ENCODE results near the gene AKAP8L. TPM values are rescaled to one million over a fixed set of nuclear protein-coding genes. Genes with fewer than 3 reads are reported as not detected.

AKAP8L gene
- total and polyA plus RNA-seq, 4 donors = 50.2 to 151 (median 118) TPM

GRCh38 chr19:15456871-15457700, 38.3 kb upstream of the AKAP8L start:
- Histone ChIP-seq H3K4me3 (ENCODE audit: low read depth, low read length) (no peak overlapping the region), H3K27me3 (ENCODE audit: control insufficient read depth, insufficient read depth, low read length) (peaks cover 64% of the 10 kb centered on the region), H3K4me1 (ENCODE audit: control insufficient read depth, insufficient read depth, low read length) (peaks cover 31% of the 10 kb centered on the region), H3K27ac (ENCODE audit: low read depth, low read length) (no peak overlapping the region), H3K36me3 (ENCODE audit: control insufficient read depth, insufficient read depth, low read length) (no peaks in the 10 kb centered on the region), H3K9me3 (ENCODE audit: control insufficient read depth, insufficient read depth, low read length) (no peaks in the 10 kb centered on the region)
- peak in 1 of 6 donors; percentile 27 for DNase-seq (ENCODE audit: low read depth in 4 of 6, low spot score in 6 of 6)
- 2% methylated on average over 86 of the region's 86 CpGs for WGBS (ENCODE audit: insufficient coverage)

DNA sequence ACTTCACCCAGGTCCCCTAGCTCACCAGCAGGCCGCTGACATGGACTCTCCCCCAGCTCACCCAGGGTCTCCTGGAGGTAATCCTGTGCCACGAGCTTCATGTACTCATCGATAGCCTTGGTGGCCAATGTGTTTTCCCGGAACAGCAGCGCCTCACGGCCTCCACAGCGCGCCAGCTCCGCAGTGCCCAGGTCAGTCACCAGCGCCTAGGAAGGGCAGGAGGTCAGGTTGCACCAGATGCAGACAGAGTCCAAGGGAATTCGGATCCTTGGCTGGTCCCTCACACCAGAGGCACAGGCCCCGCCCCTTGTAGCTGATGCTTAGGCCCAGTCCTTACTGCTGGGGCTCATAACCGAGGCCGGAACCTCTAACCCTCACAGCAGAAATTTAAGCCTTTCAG, 37.7 kb upstream of the AKAP8L start:
- H3K4me3 ChIP-seq (ENCODE audit: low read depth, low read length) = no peak overlapping the region
- H3K4me1 ChIP-seq (ENCODE audit: control insufficient read depth, insufficient read depth, low read length) = peaks cover 31% of the 10 kb centered on the region
- H3K9me3 ChIP-seq (ENCODE audit: control insufficient read depth, insufficient read depth, low read length) = no peaks in the 10 kb centered on the region
- H3K27ac ChIP-seq (ENCODE audit: low read depth, low read length) = no peak overlapping the region
- peaks cover 68% of the 10 kb centered on the region for H3K27me3 ChIP-seq (ENCODE audit: control insufficient read depth, insufficient read depth, low read length)
- DNase-seq (ENCODE audit: low read depth in 4 of 6, low spot score in 6 of 6) = no peak
- H3K36me3 ChIP-seq (ENCODE audit: control insufficient read depth, insufficient read depth, low read length) = no peaks in the 10 kb centered on the region
- 18% methylated on average over 14 of the region's 14 CpGs for WGBS (ENCODE audit: insufficient coverage)

DNA sequence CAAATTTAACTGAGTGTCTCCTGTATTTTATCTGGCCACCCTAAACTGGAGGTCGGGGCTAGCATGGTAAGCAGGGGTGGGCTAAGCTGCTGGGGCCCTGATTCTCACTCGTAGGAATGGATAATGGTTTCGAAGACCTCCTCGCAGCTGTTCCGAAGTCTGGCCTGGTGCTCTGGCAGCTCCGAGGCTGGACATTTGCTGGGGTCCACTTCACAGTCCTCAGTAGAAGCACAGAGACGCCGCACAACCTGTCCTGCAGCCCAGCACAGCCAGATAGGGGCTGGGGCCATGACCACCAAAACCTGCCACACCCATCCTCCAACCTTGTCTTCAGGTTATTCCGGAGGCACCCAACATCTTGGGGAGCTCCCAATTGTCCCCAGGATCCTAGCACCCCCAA, 37.2 kb upstream of the AKAP8L start:
- Histone ChIP-seq H3K27ac (ENCODE audit: low read depth, low read length) (no peak overlapping the region), H3K36me3 (ENCODE audit: control insufficient read depth, insufficient read depth, low read length) (no peaks in the 10 kb centered on the region), H3K4me3 (ENCODE audit: low read depth, low read length) (no peak overlapping the region), H3K9me3 (ENCODE audit: control insufficient read depth, insufficient read depth, low read length) (no peaks in the 10 kb centered on the region), H3K27me3 (ENCODE audit: control insufficient read depth, insufficient read depth, low read length) (peaks cover 66% of the 10 kb centered on the region), H3K4me1 (ENCODE audit: control insufficient read depth, insufficient read depth, low read length) (peaks cover 31% of the 10 kb centered on the region)
- DNase-seq (ENCODE audit: low read depth in 4 of 6, low spot score in 6 of 6) = no peak
- 85% methylated on average over 9 of the region's 9 CpGs for WGBS (ENCODE audit: insufficient coverage)

DNA sequence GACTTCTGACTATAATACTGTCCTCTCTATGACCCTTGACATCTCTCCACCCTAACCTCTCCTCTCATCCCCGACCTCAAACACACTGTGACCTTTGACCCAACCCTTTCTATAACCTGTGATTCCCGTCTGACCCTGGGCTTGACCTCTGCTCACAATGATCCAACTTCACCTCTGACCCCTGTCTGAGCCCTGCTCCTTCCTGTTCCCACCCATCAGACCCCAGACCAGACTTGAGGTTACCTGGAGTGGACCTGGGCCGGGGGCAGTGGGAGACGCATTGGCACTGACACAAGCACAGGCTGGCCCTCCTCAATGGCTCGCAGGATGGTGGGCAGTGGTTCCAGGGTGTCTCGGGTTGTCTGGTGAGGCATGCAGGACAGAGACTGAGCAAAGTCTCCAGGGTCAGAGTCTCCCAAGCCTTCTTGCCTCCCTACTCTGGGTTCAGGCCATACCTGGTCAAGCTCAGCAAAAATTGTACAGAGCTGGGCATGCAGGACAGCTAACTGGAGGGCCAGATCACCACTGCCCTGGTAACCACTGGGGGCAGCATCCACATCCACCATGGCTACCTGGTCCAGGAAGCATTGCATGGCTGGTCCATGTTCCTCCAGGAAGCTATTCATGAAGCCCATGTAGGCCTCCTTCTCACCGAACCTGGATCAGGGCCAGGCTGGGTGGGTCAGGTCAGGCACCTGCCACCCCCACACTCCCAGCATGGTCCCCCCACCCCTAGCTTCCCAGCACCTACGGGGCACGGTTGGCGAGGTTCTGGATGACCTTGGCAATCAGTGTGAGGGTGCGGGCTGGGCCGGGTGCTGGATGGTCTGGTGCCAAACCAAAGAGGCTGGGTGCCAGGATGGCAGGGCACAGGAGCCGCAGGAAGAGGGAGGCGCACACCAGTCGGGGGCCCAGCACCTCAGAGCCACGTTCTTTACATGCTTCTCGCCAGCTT, 35.4 kb upstream of the AKAP8L start:
- 86% methylated on average over 17 of the region's 17 CpGs for WGBS (ENCODE audit: insufficient coverage)
- no peak for DNase-seq (ENCODE audit: low read depth in 4 of 6, low spot score in 6 of 6)
- Histone ChIP-seq H3K4me3 (ENCODE audit: low read depth, low read length) (no peak overlapping the region), H3K36me3 (ENCODE audit: control insufficient read depth, insufficient read depth, low read length) (no peaks in the 10 kb centered on the region), H3K27ac (ENCODE audit: low read depth, low read length) (no peak overlapping the region), H3K9me3 (ENCODE audit: control insufficient read depth, insufficient read depth, low read length) (no peaks in the 10 kb centered on the region), H3K27me3 (ENCODE audit: control insufficient read depth, insufficient read depth, low read length) (peaks cover 61% of the 10 kb centered on the region), H3K4me1 (ENCODE audit: control insufficient read depth, insufficient read depth, low read length) (peaks cover 33% of the 10 kb centered on the region)

GRCh38 chr19:15453091-15453578, 34.3 kb upstream of the AKAP8L start:
- DNase-seq (ENCODE audit: low read depth in 4 of 6, low spot score in 6 of 6) = no peak
- Histone ChIP-seq H3K27me3 (ENCODE audit: control insufficient read depth, insufficient read depth, low read length) (peaks cover 57% of the 10 kb centered on the region), H3K36me3 (ENCODE audit: control insufficient read depth, insufficient read depth, low read length) (peaks cover under 1% of the 10 kb centered on the region), H3K4me1 (ENCODE audit: control insufficient read depth, insufficient read depth, low read length) (peaks cover 38% of the 10 kb centered on the region), H3K9me3 (ENCODE audit: control insufficient read depth, insufficient read depth, low read length) (no peaks in the 10 kb centered on the region), H3K27ac (ENCODE audit: low read depth, low read length) (no peak overlapping the region), H3K4me3 (ENCODE audit: low read depth, low read length) (peak overlapping the region; percentile 21)
- 4% methylated on average over 41 of the region's 44 CpGs for WGBS (ENCODE audit: insufficient coverage)

DNA sequence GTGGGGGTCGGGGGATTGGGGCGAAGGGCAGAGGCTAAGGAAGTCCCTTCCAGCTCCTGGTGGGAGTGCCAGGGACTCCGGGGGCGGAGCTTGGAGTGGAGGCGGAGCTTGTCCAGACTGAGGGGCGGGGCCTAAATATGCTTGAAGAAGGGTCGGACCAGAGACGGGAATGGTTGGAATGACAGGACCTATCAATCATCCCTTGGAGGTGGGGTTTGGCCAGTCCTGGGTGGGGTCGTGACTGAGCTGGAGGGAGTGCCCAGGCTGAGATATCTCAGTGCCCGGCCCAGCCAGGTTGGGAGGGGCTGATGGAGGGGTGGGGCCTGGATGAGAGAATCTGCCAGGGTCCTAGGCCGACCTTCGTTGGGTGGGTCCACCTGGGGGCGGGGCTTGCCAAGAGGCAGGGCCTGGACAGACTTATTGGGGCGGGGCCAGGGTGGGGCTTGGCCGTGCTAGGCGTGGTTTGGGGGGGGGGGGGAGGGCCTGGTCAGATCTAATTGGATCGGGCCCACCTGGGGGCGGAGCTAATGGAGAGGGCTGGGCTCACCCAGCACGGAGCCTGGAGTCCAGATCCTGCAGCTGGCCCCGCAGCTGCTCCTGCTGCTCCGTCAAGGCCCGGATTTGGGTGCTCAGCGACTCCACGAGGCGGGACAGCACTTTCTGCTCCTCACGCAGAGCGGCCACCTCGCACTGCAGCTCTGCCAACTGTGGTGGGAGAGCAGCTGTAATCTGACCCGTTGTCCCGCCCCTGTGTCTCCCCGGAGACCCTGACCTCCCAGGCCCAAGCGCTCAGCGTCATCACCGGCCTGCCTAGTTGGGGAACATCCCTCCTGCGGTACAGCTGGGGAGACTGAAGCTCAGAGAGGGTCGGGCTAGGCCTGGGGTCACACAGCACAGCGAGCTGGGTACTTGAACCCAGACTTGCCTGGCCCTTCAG, 33.6 kb upstream of the AKAP8L start:
- H3K4me1 ChIP-seq (ENCODE audit: control insufficient read depth, insufficient read depth, low read length) = peaks cover 32% of the 10 kb centered on the region
- peaks cover 50% of the 10 kb centered on the region for H3K27me3 ChIP-seq (ENCODE audit: control insufficient read depth, insufficient read depth, low read length)
- peak overlapping the region; percentile 21 for H3K4me3 ChIP-seq (ENCODE audit: low read depth, low read length)
- 4% methylated on average over 34 of the region's 37 CpGs for whole genome bisulfite sequencing (ENCODE audit: insufficient coverage)
- peak in 2 of 6 donors; percentile 53 to 72 for DNase-seq (ENCODE audit: low read depth in 4 of 6, low spot score in 6 of 6)
- peaks cover 8% of the 10 kb centered on the region for H3K36me3 ChIP-seq (ENCODE audit: control insufficient read depth, insufficient read depth, low read length)
- H3K27ac ChIP-seq (ENCODE audit: low read depth, low read length) = no peak overlapping the region
- no peaks in the 10 kb centered on the region for H3K9me3 ChIP-seq (ENCODE audit: control insufficient read depth, insufficient read depth, low read length)

GRCh38 chr19:15450528-15450890, 31.7 kb upstream of the AKAP8L start:
- 82% methylated on average over 1 of the region's 1 CpG for WGBS (ENCODE audit: insufficient coverage)
- peaks cover 27% of the 10 kb centered on the region for H3K36me3 ChIP-seq (ENCODE audit: control insufficient read depth, insufficient read depth, low read length)
- no peak overlapping the region for H3K27ac ChIP-seq (ENCODE audit: low read depth, low read length)
- peaks cover 22% of the 10 kb centered on the region for H3K4me1 ChIP-seq (ENCODE audit: control insufficient read depth, insufficient read depth, low read length)
- no peaks in the 10 kb centered on the region for H3K9me3 ChIP-seq (ENCODE audit: control insufficient read depth, insufficient read depth, low read length)
- DNase-seq (ENCODE audit: low read depth in 4 of 6, low spot score in 6 of 6) = no peak
- no peak overlapping the region for H3K4me3 ChIP-seq (ENCODE audit: low read depth, low read length)
- H3K27me3 ChIP-seq (ENCODE audit: control insufficient read depth, insufficient read depth, low read length) = peaks cover 33% of the 10 kb centered on the region

- Histone ChIP-seq H3K36me3 (ENCODE audit: control insufficient read depth, insufficient read depth, low read length) (peaks cover 33% of the 10 kb centered on the region), H3K4me3 (ENCODE audit: low read depth, low read length) (peak within 1 kb of the TSS; percentile 41), H3K27me3 (ENCODE audit: control insufficient read depth, insufficient read depth, low read length) (peaks cover 27% of the 10 kb centered on the region), H3K9me3 (ENCODE audit: control insufficient read depth, insufficient read depth, low read length) (no peaks in the 10 kb centered on the region), H3K4me1 (ENCODE audit: control insufficient read depth, insufficient read depth, low read length) (peaks cover 22% of the 10 kb centered on the region), H3K27ac (ENCODE audit: low read depth, low read length) (peak within 1 kb of the TSS; percentile 40)
- DNase-seq (ENCODE audit: low read depth in 4 of 6, low spot score in 6 of 6) = peak in 4 of 6 donors; percentile 61 to 92 (median 78)
- WGBS (ENCODE audit: insufficient coverage) = under 1% methylated on average over 43 of the region's 77 CpGs
These were observed 31.1 kb upstream of the AKAP8L start, which contains the start of gene WIZ for GRCh38 chr19:15449620-15450527. Gene WIZ, minus strand, starts transcription at chr19:15449956. Its CDS starts 1,649 bp downstream, at chr19:15448307.

All from spinal cord (tissue), 10 donors.